Muscle of back (tissue), 11 donors: Measurements from ENCODE around the gene NPHP4. TPM values are rescaled to one million over a fixed set of nuclear protein-coding genes. Genes with fewer than 3 reads are reported as not detected.
A peak's percentile ranks its signal among the peaks of the same experiment; 100 is the strongest.

ENCODE experiments used
- DNase-seq, 3 donors: peaks; one replicate each; pipeline versions ENCODE4 v3.0.0 to v3.0.0-alpha.2; 2013
- polyA plus RNA-seq, 10 donors: library from polyadenylated mRNA; unstranded; fragments of 120-200 nt; gene quantifications; one replicate each; pipeline ENCODE4 v1.2.1, GENCODE V29; 2013; ENCODE audit not compliant: insufficient read length in 10 of 10

Gene NPHP4
- polyA plus RNA-seq, 10 donors: 2.9 to 6.4 (median 3.6) TPM

DNA sequence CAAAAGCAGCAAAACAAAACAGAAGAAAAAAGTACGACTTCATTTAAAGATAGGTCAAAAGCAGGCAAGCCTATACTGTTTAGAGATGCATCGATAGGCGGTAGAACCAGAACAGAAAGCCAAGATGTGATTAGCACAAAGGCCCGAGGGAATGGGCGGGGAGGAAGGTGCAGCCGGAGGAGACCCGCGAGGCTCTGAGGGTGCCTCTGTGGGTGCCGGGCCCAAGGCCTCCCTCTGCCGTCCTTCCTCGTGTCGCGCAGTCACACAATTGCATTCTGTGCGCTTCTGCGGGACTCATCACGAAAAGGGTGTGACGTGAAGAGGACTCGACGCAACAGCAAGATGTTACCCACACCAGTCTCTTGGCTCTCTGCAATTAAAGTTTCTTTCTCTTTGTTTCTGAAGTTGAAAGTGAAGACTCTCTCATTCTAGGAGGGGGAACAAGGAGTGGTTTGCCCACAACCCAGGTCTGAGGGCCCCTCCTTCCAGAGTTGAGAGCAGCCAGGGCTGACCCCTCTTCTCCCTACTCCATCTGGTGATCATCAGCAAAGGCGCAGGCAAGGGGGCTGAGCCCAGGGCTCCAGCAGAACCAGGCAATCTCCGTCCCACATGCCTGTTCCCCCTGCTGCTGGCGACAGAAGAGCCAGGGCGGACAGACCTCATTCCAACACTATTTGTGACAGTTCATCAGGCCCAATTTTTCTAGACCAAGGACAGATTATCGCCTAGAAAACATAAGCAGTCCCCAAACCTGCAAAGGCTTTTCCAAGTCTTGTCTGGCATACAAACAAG lies 41.0 kb downstream of the NPHP4 start:
- no peak for DNase-seq

GRCh38 chr1:5950201-5950895 lies 41.9 kb downstream of the NPHP4 start:
- DNase-seq: no peak

DNA sequence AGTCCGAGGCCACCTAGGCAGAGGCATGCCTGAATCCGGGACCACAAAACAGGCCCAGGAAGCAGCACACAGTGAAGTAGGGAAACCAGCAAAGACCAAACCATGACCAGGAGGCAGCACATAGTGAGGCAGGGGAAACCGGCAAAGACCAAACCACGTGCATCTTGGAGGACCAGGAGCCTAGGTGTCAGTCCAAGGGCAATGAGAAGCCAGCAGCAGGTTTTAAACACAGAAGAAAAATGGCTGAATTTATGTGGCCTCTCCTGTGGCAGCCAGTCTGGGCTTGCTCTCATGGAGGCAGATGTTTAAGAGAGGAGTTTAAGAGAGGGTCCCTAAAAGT lies 42.5 kb downstream of the NPHP4 start:
- DNase-seq: no peak

- DNase-seq: no peak
These were observed 43.0 kb downstream of the NPHP4 start for GRCh38 chr1:5949085-5949760.

DNA sequence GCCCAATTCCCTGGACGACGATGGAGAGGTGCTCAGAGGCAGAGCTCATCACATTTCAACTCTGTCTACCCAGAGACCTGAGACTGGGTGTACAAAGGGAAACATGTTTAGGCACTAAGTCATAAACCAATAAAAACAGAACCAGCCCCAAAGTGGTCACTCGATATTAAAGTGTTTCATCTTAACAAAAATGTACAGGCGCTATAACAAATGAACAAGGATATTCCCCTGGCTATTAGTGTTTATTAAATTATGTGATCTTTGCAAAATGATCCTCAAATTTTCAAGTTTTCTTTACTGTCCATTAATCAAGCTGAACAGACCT lies 43.6 kb downstream of the NPHP4 start:
- DNase-seq: no peak

GRCh38 chr1:5947978-5948680 lies 44.1 kb downstream of the NPHP4 start:
- no peak for DNase-seq

- no peak for DNase-seq
These were observed 45.0 kb downstream of the NPHP4 start for GRCh38 chr1:5947071-5947821.

- DNase-seq: no peak
These were observed 46.8 kb downstream of the NPHP4 start for GRCh38 chr1:5945445-5945844.

GRCh38 chr1:5944843-5945167 lies 47.4 kb downstream of the NPHP4 start:
- no peak for DNase-seq

DNA sequence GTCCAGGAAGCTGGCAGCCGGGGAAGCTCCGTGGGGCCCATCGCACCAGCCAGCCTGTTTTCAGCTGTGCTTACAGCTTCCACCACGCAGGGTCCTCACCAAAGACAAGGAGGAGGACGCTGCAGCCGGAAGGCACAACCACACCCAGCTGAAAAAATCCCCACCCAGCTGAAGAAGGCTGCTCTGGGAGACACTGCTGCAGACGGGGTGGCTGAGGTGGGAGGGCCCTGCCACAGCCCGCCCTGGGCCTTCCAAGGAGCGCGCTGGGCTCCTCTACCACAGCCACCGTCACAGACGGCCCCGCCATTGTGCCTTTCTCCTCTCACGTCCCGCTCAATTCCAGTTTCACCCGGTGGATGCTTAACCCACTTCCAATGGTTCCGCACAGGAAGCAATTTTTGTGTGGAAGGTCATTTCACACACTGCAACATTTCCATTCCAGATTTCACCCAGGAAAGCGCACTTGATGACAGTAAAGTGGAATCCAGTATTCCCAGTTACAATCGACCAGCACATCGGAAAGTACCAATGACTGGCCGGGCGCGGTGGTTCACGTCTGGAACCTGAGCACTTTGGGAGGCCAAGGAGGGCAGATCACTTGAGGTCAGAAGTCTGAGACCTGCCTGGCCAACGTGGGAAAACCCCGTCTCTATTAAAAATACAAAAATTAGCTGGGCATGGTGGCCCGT lies 47.9 kb downstream of the NPHP4 start:
- no peak for DNase-seq

GRCh38 chr1:5943343-5944124 lies 48.7 kb downstream of the NPHP4 start:
- DNase-seq: peak in 1 of 3 donors; percentile 45

DNA sequence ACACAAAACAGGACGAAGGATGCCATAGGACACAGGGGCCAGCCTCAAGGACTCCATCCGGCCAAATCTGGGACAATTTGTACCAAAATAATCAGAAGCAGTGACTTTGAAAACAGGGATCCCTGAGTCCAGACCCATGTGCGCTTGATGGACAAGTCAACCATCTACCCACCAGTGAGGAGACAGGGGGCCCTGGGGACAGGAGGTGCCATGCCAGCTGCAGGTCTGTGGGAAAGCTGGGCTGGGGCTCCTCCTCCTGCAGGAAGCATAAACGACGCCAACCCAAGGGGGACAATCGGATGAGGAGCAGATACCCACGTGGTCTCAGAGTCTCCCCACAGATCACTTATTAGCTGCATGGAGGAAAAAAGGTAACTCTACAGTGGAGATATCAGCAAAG lies 50.6 kb downstream of the NPHP4 start:
- no peak for DNase-seq

- DNase-seq: no peak
These were observed 51.4 kb downstream of the NPHP4 start for GRCh38 chr1:5940723-5941407.

DNA sequence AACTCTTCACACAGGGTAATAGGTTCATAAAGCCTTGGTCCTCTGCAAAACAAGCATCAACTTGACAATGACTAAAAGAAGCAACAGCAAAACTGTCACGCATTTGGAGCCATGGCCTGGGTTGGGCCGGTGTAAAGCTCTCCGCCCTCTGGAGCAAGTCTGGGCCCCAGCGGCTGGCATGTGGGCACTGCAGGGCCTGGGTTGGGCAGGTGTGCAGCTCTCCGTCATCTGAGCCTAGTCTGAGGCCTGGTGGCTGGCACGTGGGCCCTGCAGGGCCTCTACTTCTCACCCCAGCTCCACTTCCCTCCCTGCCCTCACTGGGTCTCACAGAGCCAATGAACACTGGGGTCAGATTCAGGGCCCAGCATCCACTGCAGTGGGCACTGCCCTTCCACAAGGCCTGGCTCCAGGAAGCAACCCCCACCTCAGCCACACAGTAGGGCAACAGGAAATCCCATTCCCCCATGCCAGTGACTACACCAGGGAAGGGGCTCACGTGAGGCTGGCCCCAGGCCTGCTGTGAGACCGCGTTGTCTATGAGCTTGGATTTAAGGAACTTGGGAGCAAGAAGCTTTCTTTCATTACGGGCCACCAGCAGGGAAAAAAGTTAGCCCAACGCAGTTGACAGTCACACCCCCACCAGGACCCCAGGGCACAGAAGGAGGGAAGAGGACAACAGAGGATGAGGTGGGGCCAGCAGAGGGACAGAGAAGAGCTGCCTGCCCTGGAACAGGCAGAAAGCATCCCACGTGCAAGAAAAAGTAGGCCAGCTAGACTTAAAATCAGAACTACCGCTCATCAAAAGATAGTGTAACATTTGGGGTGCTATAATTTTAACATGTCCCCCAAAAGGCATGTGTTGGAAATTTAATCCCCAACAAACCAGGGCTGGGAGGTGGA lies 52.7 kb downstream of the NPHP4 start:
- no peak for DNase-seq

GRCh38 chr1:5938101-5938646 lies 54.1 kb downstream of the NPHP4 start:
- DNase-seq: peak in 1 of 3 donors; percentile 69

DNA sequence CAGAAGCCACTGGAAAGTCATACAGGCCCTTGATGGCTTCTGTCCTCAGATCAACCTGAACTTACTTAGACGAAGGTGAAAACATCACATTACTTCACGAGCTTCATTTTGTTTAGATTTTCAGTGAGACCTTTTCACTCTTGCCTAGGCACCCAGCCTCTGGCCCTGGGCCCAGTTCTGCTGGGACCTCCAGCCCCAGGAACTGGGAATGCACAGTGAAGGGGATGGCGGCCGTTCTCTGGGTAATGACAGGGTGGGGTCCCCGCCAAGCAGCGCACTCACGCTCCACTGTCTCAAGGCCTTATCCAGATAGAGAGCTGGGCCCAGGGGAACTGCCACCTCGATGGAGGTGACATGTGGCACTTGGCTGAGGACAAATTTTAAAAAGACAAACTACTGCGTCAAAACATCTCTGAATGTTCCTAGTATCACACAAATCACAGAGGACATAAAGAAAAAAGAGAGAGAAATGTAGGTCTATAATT lies 54.8 kb downstream of the NPHP4 start:
- no peak for DNase-seq

DNA sequence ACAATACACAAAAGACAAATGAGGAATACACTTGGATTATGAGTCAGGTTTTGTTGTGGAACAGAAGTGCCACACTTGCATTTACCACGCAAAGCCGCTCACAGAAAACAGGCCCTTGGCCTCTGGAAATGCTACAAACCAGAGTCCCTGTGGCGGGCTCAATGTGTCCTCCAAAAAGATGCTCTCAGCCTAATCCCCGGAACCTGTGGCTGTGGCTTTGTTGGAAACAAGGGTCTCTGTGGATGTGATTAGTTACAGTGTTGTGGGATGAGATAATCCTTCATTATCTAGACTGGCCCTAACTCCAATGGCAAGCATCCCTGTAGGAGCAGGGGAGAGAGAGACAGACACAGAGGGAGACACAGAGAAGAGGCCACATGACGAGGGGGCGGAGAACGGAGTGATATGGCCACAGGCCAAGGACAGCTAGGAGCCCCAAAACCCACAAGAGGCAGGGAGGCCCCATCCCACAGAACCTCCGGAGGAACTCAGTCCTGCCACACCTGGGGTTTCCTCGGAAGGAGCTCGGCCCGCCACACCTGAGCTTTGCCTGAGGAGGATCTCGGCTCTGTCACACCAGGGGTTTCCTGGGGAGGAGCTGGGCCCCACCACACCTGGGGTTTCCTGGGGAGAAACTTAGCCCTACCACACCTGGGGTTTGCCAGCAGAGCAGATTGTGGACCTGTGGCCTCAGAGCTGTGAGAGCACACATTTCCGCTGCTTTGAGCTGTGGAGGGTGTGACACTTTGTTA lies 55.4 kb downstream of the NPHP4 start:
- DNase-seq: no peak
